Muscle of arm (tissue), 12 donors: ENCODE results near the gene KCNIP4. TPM values are rescaled to one million over a fixed set of nuclear protein-coding genes. Genes with fewer than 3 reads are reported as not detected.
A peak's percentile ranks its signal among the peaks of the same experiment; 100 is the strongest.
"Not testable (repeated sequence)": the region's sequence is repeated elsewhere in the genome, so short reads cannot be mapped to it uniquely, and the experiment has no call there.

ENCODE experiments used
- DNase-seq: peaks from one replicate; pipeline ENCODE4 v3.0.0-alpha.2; 2013
- polyA plus RNA-seq, 12 donors: library from polyadenylated mRNA; unstranded; fragments of 120-200 nt; gene quantifications; one replicate each; pipeline ENCODE4 v1.2.1, GENCODE V29; 2013; ENCODE audit not compliant: insufficient read length in 12 of 12

KCNIP4 gene
- polyA plus RNA-seq, 12 donors: 1.3 to 3.3 (median 2.2) TPM; not detected in 2

DNA sequence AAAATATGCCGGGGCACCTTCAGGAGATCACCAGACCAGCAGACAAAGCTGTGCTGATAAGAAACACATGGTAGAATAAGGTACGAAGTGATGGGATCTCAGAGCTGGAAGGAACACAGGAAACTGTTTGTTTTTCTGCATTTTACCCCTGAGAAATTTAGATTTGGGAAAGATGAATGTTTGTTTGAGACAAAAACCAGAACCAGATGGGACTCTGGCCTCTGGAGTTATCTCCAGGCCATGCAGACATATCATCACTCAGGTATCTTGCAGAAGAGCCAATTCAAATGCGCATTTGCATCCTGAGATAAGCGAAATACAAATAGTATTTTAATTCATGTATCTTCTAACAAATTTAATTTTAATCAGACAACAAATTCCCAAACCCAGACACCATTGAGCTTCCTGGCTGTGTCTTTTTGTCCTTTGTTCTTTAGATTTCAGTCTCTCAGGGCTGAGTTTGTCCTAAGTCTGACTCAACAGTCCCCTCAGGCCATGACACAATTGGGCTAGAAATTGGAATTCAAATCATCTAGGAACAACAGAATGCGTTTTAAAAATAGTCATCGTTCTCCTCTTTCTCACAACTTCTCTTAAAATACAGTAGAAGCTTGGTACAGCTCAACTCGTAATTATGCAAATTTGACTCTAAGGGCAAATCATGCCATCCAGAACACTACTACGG is 1089.3 kb downstream of the KCNIP4 start:
- DNase-seq: no peak

DNA sequence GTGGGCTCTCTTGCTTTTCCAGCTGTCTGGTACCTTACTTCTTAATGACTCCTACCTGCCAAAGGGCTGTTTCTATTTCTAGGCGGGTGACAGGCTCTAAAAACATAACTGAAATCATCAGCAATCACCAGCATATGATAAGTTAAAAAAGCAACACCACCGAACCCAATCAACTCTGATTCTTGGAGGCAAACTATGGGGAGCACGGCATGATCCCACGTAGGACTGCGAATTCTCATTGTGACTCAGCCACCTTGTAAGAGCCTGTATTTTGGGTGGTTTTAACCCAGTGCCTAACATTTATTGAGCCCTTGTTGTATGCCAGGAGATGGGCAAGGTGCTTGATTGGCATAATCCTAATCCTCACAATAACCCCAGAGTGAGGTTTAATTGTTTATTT is 1091.5 kb downstream of the KCNIP4 start:
- DNase-seq: no peak

DNA sequence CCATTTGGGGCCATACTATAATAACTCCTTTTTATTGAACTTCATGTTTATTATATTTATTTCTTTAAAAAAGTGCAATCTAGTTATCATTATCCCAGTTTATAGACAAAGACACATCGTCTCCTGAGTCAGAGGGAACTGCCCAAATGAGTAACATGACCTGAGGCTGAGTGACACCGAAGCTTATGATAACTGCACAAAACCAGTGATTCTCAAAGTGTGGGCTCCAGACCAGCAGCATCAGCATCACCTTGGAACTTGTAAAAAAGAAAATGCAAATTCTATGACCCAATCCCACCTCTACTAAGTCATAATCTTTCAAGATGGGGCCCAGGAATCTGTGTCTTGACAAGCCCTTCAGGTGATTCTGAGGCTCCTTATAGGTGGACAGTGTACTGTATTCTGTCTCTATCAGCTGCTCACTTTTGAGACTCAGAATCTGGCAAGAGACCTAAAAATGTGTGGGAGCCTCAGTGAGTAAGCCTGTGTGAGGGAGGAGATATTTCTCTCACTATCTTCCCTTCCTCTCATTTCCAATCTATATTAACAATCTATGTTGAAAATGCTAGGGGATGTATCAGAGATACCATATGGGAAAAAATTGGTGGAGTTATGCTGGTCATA is 1101.3 kb downstream of the KCNIP4 start:
- DNase-seq: no peak

DNA sequence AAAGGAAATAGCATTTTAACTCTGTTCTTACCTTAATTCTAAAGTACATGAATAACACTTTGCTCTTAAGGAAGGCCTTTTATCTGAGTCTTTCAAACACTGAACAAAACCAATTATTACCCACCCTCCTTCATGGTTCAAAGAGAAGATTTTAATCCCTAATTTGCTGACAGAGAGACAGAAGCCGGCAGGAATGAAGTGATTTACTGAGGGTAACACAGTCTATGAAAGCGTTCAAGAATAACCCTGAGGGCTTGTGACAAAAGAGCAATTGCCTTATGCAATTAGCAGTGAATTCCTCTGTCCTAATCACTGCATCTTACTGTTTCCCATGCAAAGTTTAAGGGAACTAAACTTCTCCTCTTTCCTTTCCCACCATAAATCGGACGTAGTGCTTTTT is 1104.3 kb downstream of the KCNIP4 start:
- no peak for DNase-seq

DNA sequence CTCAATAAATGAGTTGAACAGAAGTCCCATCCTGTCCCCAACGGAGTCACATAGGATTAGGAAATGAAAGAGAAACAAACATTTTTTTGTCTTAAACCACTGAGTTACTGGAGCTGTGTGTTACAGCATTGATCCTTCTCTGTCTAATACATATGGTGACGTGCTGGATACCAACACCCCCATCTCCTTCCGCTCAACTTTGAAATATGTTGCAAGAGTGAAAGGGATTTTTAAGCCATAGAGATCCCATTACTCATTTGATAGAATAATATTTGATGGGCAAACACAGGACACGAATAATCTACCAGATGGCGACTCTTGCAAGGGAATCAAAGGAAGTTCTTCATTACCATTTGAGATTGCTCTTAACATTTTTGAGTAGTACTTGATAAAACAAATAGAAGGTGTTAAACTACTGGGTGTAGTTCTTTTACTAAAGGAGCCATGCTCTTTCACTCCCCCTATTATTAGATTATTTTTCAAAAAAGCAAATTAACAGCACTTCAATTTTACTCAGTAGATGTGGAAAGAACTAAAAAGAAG is 1107.9 kb downstream of the KCNIP4 start:
- DNase-seq: no peak

DNA sequence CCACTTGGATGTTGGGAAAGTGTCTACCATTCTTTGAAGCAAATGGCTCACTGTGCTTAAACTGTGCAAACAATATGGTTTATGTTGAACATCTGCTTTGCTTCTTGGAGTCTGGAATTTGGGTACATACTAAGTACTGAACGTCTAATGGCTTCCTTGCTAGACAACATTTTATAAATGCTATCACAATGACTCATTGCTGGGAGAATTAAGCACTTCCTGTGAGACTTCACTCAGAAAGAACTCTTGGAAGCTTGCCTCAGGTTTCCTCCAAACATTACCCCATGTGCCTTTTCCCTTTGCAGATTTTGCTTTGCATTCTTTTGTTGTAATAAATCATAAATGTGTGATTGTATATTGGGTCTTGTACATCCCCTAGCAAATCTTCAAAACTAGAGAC is 1108.6 kb downstream of the KCNIP4 start:
- peak; percentile 10 for DNase-seq

DNA sequence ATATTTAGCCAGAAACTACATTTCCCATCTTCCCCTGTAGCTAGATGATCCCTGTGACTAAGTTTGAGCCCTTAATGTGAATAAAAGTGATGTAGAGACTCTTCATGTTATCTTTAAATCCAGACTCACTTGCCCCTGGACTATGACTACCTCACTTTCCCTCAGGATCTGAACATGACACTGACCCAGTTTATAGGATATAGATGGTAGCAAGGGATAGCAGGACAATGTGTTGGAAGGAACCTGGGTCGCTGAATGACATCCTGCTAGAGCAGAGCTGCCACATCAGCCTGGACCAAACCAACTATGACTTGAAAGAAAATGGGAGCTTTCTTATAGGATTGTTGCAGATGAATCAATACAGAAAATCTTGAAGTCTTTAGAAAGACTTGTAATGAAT is 1110.1 kb downstream of the KCNIP4 start:
- no peak for DNase-seq

DNA sequence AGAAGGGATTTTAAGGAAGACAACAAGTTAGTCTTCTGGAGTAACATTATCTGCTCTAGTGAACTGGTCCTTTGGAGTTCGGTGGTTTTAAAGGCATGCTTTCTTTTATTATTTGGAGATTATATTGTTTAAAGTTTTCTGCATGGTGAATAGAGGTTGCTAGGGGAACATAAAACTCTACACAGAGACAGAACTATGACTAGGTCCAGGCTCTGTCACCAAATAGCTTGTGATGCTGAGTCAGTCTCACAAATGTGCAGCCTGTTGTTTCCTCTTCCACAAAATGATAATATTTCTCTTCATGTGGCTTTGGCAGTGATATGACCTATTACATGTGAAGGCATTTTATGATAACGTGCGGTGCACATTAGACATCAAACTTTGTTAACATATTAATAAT is 1115.7 kb downstream of the KCNIP4 start:
- no peak for DNase-seq

DNA sequence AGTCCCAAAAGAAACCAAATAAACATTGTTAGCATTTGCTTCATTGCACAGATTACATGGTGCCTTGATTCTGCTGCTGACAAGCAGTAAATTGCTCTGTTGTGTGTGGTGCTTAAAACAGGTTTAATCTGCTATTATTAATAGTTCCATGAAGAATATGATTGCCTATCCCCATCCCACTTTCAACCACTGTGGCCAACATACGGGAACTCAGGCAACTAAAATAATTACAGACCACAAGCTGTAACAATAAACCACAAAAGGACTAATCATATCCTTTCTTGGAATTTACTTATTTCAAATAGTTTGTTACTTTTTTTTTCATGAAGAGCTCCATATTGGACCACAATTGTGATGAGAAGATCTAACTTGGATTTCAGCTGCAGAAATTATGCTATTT is 1116.8 kb downstream of the KCNIP4 start:
- DNase-seq: no peak

DNA sequence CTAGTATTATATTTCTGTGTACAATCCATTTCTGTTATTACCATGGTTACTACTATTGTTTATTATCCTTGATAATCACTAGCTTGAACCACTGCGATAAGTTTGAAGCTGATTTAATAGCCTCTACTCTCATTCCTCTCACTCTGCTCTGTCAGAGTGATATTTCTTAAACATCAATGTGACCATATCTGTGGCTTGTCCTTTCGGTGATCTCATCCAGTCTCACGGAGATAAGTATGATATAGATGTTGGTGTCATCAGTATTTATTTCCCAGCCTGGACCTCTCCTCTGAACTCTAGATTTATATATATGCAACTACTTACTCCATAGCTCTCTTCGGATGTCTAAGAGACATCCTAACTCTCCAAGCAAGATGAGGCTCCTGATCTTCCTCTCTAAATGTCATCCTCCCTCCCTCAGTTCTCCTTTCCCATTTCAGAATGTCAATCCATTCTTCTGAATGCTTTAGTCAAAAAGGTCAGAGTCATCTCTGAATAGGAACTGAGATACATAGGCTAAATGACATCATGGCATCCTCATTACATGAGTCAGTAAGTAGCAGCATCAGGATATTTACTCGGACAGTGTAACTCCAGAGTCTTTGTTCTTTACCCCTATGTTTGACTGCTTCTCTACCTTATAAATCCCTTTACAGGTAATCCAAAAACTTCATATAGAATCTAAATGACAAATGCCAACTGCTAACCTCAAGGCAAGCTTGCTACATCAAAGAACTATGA is 1118.8 kb downstream of the KCNIP4 start:
- DNase-seq: no peak

DNA sequence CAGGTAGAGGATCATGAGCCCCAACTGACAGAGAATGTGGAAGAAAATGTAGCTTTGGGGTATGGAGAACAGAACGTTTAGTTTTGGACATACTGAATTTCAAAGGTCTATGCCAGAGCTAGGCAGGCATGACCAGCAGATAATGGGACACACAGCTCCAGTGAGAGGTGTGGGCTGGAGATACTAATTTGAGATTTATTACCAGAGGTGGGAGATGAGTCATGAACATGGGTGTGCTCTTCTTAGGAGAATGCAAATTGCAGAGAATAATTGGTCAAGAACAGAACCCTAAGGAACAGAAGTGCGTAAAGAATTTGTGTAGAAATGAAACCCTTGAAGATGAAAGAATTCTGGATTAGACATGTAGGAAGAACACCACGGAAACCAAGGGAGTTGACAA is 1123.1 kb downstream of the KCNIP4 start:
- DNase-seq: no peak

DNA sequence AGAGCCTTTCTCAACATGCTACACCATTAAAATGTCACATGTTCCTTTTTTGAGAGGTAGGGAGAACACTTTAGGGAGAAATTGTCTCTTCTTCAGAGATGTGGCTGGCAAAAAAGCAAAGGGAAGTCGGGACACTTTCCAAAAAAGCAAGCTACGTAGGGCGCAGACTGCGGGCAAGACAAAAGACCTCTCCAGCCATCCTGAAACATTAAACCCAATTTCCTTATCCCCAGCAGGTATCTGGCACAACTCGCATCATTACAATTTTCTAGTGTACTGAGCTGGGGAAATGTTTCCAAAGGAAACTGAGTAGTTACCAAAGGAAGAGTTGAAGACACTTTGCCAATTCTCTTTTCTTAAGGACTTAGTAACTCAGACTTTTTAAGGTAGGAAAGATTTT is 1132.3 kb downstream of the KCNIP4 start:
- DNase-seq: no peak

DNA sequence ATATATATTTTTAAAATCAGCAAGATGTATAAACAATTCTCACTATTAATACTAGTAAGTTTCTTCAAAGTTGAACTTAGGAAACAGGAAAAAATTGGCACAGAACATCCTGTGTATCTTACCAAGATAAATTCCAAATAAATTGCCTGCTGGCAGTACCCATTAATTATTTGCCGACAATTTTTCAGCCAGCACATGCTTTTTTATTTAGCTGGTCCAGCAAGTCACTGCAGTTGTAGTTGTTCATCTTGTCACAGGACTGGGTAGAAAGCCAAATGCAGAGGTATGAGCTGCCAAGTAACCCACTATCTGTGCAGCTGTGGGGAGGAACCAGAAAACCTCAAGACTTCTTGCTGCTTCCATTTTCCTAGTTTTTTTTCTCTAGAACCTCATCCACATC is 1134.9 kb downstream of the KCNIP4 start:
- peak; percentile 9 for DNase-seq

DNA sequence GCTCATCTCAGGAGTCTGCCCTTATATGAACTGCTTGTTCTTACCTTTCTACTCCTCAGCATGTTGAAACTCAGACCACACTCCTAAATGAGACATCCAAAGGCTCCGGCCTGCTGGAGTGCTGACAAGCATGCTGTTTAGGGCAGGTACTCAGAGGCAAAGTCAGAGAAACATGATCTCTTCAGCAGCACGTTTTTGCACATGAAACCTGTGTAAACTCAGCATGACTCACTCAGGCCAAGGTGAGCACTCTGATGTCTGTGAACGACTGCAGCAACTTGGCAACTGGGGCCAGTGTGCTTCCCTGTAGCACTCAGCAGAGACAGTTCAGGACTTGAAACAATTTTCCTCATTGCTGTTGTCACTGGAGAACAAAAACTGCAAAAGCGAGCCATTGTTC is 1138.8 kb downstream of the KCNIP4 start:
- no peak for DNase-seq

DNA sequence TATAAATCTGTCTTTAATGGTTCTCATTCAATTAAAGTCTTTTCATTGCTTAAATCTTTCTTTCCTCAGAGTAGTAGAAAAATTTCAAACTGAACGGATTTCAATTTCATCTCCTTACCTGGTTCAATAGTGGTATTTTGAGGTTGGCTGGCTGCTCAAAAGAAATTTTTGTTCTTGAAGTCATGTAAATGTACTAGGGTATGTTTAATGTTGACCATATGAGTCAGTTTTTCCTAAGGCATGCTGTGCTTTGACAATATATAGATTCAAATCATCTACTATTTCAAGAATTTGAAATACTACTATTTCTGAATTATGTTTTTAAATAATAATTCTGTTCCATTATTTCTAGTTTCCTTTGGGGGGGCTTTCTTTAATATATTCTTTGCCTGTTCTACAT is 1142.9 kb downstream of the KCNIP4 start:
- DNase-seq: no peak

DNA sequence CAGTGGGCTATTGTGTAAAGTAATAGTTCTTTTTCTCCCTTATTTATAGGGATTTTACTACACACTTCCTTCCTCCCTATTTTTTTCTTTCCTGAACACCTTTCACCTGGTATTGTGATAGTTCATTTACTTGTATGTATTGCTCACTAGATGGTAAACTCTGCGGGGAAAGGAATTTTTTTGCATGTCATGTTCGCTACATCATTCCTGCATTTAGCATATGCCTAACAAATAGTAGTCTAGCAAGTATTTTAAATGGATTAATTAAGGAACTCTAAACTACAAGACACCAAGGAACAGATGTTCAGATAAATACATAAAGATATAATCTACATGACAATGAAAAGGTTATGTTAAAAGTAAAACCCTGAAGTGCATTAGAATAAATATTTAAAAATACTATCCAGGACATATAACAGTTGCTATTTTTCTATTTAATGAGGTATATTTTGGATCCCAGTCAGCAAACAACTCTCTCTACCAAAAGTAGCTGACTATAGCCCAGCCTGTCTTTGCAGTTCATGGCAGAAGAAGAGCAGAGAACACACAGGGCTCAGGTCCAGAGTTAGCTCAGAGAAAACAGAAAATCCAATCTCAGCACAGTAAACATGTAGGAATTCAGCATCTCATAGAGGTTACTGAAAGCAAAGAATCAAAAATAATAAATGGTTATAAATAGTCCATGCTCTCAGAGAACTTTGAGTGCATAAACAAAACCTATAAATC is 1160.5 kb downstream of the KCNIP4 start:
- no peak for DNase-seq

DNA sequence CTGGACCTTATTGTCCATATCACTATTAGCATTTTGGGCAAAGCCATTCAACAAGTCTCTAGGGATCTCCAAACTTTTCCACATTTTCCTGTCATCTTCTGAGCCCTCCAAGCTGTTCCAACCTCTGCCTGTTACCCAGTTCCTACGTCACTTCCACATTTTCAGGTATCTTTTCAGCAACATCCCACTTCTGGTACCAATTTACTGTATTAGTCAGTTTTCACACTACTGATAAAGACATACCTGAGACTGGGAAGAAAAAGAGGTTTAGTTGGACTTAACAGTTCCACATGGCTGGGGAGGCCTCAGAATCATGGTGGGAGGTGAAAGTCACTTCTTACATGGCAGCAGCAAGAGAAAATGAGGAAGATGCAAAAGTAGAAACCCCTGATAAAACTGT is 1165.4 kb downstream of the KCNIP4 start:
- DNase-seq: not testable (repeated sequence)

DNA sequence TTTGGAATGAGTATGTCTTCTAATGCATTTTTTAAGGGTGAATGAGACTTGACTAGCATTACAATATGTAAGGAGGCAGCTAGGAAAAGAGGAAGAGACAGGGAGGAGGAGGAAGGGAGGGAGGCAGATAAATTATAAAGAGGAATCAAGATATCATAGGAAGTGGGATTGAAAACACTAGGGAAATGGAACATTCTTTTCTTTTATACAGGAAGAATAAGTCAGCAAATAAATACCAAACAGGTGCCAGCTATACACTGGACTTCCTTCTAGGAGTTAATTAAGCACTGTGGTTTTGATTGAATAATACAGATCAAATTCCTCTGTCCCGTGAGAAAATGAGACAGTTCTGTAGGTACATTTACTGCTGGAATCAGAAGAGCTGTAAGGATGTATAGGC is 1169.7 kb downstream of the KCNIP4 start:
- DNase-seq: no peak

DNA sequence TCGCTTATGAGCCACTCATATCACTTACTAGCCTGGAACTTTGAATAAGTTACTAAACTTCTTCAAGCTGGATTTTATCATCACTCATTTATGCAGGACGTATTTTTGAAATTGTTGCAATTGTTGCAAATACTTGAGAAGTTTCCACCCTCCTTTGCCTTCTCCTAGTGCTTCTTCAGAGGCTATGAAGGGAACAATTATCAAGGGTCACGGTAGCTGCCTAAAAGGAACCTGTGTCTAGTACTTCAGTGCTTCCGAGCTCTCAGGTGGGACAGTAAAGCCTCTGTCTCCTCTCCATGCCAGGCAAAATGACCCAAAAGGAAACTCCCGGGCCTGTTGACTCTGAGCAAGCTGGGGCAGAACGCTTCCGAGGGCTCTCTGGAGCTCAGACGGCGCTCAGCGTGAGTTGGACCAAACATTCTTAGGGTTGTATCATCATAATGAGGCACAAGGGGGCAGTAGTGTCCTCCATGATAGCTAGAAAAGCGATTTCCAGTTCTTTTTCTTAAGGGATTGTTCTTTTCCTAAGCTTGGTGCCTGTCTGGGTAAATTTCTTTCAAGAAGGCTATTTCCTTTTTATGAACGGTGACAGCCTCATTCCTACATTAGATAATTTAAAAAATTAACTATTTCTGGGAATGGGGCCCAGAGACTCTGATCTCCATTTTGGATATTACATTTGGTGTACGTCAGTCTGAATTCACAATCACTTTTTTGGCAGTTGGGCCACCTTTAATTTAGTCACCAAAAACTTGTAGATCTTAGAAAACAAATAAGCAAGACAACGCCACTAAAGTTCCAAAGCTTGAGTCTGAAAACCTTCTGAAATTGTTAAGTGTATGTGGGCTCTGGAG is 1175.2 kb downstream of the KCNIP4 start:
- DNase-seq: peak; percentile 63

DNA sequence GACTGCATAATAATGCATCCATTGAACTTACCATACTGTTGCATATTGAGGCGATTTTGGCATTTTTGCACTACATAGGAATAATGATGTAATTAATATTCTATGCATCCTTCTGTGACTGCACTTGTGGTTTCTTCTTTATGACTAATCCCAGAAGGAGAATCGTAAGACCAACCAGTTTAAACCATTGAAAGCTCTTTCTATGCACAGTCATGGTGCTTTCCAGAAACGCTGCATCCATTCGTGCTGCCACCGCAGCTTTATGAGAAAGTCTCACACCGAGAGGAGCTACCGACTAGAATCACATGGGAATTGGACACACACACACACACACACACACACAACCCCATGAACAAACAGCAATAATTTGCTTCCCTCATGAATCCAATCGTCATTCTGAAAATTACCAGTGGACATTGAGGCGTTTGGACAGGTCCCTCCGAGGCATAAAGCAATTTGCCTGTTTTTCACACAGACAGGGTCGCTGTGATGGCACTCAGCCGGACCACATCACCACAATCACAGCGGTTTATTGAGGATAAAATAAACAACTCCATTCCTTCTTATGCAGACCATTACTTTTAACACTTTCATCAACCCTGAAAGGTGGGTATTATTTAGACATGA is 1184.1 kb downstream of the KCNIP4 start:
- no peak for DNase-seq

DNA sequence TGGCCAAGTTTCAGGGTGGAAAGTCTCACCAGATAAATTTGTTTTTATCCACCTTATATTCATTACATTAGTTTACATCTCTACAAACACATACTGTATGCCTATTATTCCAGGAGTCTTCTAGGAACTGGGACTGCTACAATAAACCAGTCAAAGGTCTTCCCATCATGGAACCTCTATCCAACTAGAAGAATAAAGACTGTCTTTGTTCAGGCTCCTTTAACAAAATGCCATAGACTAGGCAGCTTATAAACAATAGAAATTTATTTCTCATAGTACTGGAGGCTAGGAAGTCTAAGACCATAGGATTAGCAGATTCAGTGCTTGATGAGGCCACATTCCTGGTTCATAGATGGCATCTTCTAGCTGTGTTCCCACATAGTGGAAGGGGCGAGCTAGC is 1186.7 kb downstream of the KCNIP4 start:
- DNase-seq: no peak
